CD4-positive, alpha-beta memory T cell (primary cell): ENCODE results near the gene RIPK1. TPM values are rescaled to one million over a fixed set of nuclear protein-coding genes. Genes with fewer than 3 reads are reported as not detected.

Source experiments
- CTCF ChIA-PET: fragments of 350-600 bp; sonication (Branson Sonifier 250); formaldehyde crosslinking; loops from one replicate; lab custom pipeline; 2021; ENCODE audit warnings: inconsistent platforms; ENCODE audit not compliant: partially characterized antibody; lab: Charles Lee
- POLR2A ChIA-PET: fragments of 350-600 bp; sonication (Branson Sonifier 250); formaldehyde crosslinking; loops from one replicate; lab custom pipeline; 2021; ENCODE audit not compliant: partially characterized antibody; lab: Charles Lee
- DNase-seq, 5 donors: peaks; one replicate each; pipeline versions ENCODE4 v3.0.0 to v3.0.0-alpha.2; 2020 to 2022; ENCODE audit warnings: mixed read lengths in 1 of 5
- H3K27ac ChIP-seq: one replicate; pipeline ENCODE4 v1.7.0; 2013; ENCODE audit warnings: low read depth, low read length
- H3K27me3 ChIP-seq: 2 replicates; pipeline ENCODE4 v1.7.0; 2013; ENCODE audit warnings: mild to moderate bottlenecking, low read length, moderate library complexity; ENCODE audit not compliant: insufficient read depth
- H3K36me3 ChIP-seq: 2 replicates; pipeline ENCODE4 v1.7.0; 2013; ENCODE audit warnings: mild to moderate bottlenecking, low read length, moderate library complexity; ENCODE audit not compliant: insufficient read depth
- H3K4me1 ChIP-seq: 2 replicates; pipeline ENCODE4 v1.7.0; 2013; ENCODE audit warnings: mild to moderate bottlenecking, low read length, moderate library complexity; ENCODE audit not compliant: insufficient read depth
- H3K4me3 ChIP-seq, 2 donors: one replicate each; pipeline ENCODE4 v1.7.0; 2013; ENCODE audit warnings: low read length in 2 of 2, mild to moderate bottlenecking in 1 of 2
- H3K9me3 ChIP-seq, 2 donors: one replicate each; pipeline ENCODE4 v1.7.0; 2013; ENCODE audit warnings: low read length in 2 of 2, control low read depth in 1 of 2; ENCODE audit not compliant: control insufficient read depth in 1 of 2
- H3K27ac Mint-ChIP-seq, 7 donors: one replicate each; pipeline ENCODE4 v1.8.0; 2020 to 2021; ENCODE audit warnings: mixed read lengths in 7 of 7, mild to moderate bottlenecking in 6 of 7, inconsistent platforms in 3 of 7, moderate library complexity in 3 of 7
- H3K27me3 Mint-ChIP-seq, 2 donors: one replicate each; pipeline ENCODE4 v1.8.0; 2020 to 2021; ENCODE audit warnings: mixed read lengths in 2 of 2
- H3K36me3 Mint-ChIP-seq, 2 donors: one replicate each; pipeline ENCODE4 v1.8.0; 2020 to 2021; ENCODE audit warnings: mixed read lengths in 2 of 2, inconsistent platforms in 1 of 2, mild to moderate bottlenecking in 1 of 2
- H3K4me1 Mint-ChIP-seq, 4 donors: one replicate each; pipeline ENCODE4 v1.8.0; 2020 to 2021; ENCODE audit warnings: mixed read lengths in 4 of 4, mild to moderate bottlenecking in 1 of 4
- H3K4me3 Mint-ChIP-seq, 8 donors: one replicate each; pipeline ENCODE4 v1.8.0; 2020 to 2021; ENCODE audit warnings: mixed read lengths in 8 of 8, mild to moderate bottlenecking in 7 of 8, moderate library complexity in 6 of 8, inconsistent platforms in 3 of 8
- H3K9me3 Mint-ChIP-seq, 8 donors: one replicate each; pipeline ENCODE4 v1.8.0; 2020 to 2021; ENCODE audit warnings: mixed read lengths in 8 of 8, mild to moderate bottlenecking in 5 of 8, inconsistent platforms in 3 of 8, moderate library complexity in 1 of 8
- intact Hi-C: fragments of 100-400 bp; cut with micrococcal nuclease; formaldehyde crosslinking; loops from one replicate; pipeline ENCODE4 v1.15.1; 2023
- polyA plus RNA-seq, 2 donors: library from polyadenylated mRNA; unstranded; fragments of 300-500 nt; fragmentation: Illumina TruSeq; gene quantifications; one replicate each; pipeline ENCODE4 v1.2.3, GENCODE V29; 2021
- total RNA-seq, 2 experiments: library from RNA; stranded (reverse); gene quantifications; one replicate each; pipeline ENCODE4 v1.2.3, GENCODE V29; 2021

Gene RIPK1
- total and polyA plus RNA-seq, 4 experiments from 2014 or later: 13.1 to 39.0 (median 34.8) TPM

DNA sequence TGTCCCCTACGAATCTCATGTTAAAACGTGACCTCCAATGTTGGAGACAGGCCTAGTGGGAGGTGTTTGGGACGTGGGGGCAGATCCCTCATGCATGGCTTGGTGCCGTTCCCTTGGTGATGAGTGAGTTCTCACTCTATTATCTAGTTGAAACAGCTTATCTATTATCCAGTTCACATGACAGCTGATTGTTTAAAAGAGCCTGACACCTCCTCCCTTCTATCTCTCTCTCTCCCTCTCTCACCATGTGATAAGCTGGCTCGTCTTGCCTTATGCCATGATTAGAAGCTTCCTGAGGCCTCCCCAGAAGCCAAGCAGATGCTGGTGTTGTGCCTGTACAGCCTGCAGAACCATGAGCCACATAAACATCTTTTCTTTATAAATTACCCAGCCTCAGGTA lies 32.9 kb upstream of the RIPK1 start:
- H3K4me3 Mint-ChIP-seq: no peak overlapping the region
- Histone ChIP-seq H3K36me3 (no peaks in the 10 kb centered on the region), H3K4me1 (no peaks in the 10 kb centered on the region), H3K27ac (no peak overlapping the region), H3K9me3 (no peaks in the 10 kb centered on the region), H3K4me3 (no peak overlapping the region), H3K27me3 (no peaks in the 10 kb centered on the region)
- H3K27me3 Mint-ChIP-seq: peaks cover 0 to 2% of the 10 kb centered on the region in 2 donors
- ChIA-PET POLR2A (interaction anchor here (0.6 kb wide), 1 partner anchor 36 kb away, joined by 3 read pairs; no protein-coding TSS in a partner anchor), CTCF (interaction anchor here (2.1 kb wide), 1 partner anchor 9 kb away, joined by 11 read pairs; no protein-coding TSS in a partner anchor)
- no peaks in the 10 kb centered on the region for H3K4me1 Mint-ChIP-seq
- H3K36me3 Mint-ChIP-seq: no peaks in the 10 kb centered on the region
- DNase-seq: no peak
- peaks cover 0 to 3% (median 0%) of the 10 kb centered on the region in 8 donors for H3K9me3 Mint-ChIP-seq
- H3K27ac Mint-ChIP-seq: no peak overlapping the region
- intact Hi-C loops: no loop called here

DNA sequence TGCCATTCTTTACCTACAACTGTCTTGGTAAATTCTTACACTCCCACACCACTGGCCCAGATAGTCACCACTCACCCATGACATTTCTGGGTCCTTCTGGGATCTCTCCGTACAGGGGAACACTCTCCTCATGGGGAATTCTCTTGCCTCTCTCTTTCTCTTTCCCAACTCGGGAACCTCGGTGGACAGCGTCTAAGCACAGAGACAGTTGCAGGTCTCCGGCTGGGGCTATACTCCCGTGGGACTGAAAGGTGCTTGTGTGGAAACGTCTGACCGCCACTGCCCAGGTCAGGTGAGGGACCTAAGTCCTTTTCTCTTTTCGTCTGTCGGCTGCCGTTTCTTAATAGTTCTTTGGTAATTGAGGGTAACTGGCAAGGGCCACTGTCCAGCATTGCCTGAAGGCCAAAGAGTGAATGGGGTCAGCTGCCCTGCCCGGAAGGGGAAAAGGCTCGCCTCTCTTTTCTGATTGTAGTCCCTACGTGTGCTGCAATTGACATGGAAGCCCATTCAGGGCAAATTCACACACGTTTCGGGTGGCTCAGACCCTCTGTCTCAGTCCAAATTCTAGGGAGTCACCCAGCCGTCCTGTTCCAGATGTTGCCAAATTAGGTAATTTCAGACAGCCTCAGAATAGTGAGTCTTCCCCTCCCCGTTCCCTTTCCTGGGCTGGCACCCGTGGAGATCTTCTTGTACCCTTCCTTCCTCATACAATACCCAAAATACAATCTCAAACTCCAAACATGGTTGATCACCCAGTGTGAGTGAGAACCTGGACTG lies 31.2 kb upstream of the RIPK1 start:
- POLR2A ChIA-PET: no interaction called here
- H3K27me3 Mint-ChIP-seq: no peaks in the 10 kb centered on the region
- no peaks in the 10 kb centered on the region for H3K36me3 Mint-ChIP-seq
- Histone ChIP-seq H3K4me1 (no peaks in the 10 kb centered on the region), H3K4me3 (no peak overlapping the region), H3K36me3 (no peaks in the 10 kb centered on the region), H3K9me3 (no peaks in the 10 kb centered on the region), H3K27ac (no peak overlapping the region), H3K27me3 (no peaks in the 10 kb centered on the region)
- H3K9me3 Mint-ChIP-seq: peaks cover 0 to 3% (median 0%) of the 10 kb centered on the region in 8 donors
- no peak for DNase-seq
- CTCF ChIA-PET: interaction anchor here (2.1 kb wide), 1 partner anchor 10 kb away, joined by 11 read pairs; no protein-coding TSS in a partner anchor
- H3K27ac Mint-ChIP-seq: no peak overlapping the region
- no peak overlapping the region for H3K4me3 Mint-ChIP-seq
- H3K4me1 Mint-ChIP-seq: no peaks in the 10 kb centered on the region
- intact Hi-C loops: no loop called here

DNA sequence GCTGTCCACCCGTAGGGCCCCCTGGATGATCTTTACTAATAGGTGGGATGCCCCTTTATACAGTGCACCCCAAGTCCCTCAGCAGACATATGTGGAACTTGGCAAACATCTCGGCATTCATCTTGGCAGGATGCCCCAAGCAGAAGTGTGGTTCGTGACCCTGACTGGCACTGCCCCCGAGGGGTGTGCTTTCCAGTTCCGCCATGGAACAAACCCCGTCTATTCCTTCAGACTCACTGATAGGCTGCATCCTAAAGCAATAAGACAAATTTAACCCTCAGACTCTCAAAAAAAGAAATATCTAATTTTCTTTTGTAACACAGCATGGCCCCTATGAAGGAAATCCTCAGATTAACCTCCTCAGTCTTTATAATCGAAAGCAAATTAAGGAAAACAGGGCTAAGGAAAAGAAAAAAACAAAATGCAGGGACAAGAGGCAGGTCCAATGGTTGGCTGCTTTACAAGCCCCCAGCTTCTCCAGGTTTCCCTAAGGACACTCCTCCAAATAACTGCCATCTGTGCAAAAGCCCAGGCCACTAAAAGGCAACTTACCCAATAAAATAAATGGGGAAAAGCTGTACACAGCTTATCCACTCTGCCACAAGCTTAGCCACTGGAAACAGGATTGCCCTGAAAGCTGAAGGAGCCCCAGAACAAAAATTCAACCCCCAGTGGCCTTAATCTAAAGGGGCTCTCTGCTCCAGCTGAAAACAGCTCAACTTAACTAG lies 30.5 kb upstream of the RIPK1 start:
- ChIA-PET POLR2A (interaction anchor here (1.7 kb wide), 1 partner anchor 11 kb away, joined by 8 read pairs; no protein-coding TSS in a partner anchor), CTCF (interaction anchor here (0.7 to 2.3 kb wide), 5 partner anchors 10 to 190 kb away, joined by 3 to 12 read pairs (median 7); no protein-coding TSS in a partner anchor)
- no peaks in the 10 kb centered on the region for H3K4me1 Mint-ChIP-seq
- Histone ChIP-seq H3K27me3 (no peaks in the 10 kb centered on the region), H3K4me1 (no peaks in the 10 kb centered on the region), H3K27ac (no peak overlapping the region), H3K4me3 (no peak overlapping the region), H3K36me3 (no peaks in the 10 kb centered on the region), H3K9me3 (no peaks in the 10 kb centered on the region)
- no peaks in the 10 kb centered on the region for H3K36me3 Mint-ChIP-seq
- H3K27ac Mint-ChIP-seq: no peak overlapping the region
- H3K9me3 Mint-ChIP-seq: peaks cover 0 to 3% (median 0%) of the 10 kb centered on the region in 8 donors
- no peak for DNase-seq
- intact Hi-C loops: no loop called here
- no peak overlapping the region for H3K4me3 Mint-ChIP-seq
- no peaks in the 10 kb centered on the region for H3K27me3 Mint-ChIP-seq

DNA sequence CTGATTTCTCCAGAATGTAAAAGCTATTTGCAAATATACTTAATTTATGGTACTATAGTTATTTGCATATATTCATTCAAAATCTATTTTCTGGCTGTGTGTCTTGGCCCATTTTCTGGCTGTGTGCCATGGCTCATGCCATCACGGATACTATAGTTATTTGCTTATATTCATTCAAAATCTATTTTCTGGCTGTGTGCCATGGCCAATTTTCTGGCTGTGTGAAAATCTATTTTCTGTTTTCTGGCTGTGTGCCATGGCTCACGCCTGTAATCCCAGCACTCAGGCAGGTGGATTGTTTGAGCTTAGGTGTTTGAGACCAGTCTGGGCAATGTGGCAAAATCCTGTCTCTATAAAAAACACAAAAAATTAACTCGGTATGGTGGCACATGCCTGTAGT lies 28.9 kb upstream of the RIPK1 start:
- H3K27ac ChIP-seq: no peak overlapping the region
- ChIA-PET CTCF (interaction anchor here (1.1 to 2.3 kb wide), 4 partner anchors 9 to 38 kb away, joined by 4 to 12 read pairs (median 6); no protein-coding TSS in a partner anchor), POLR2A (interaction anchor here (0.9 to 1.7 kb wide), 4 partner anchors 10 to 16 kb away, joined by 3 to 8 read pairs (median 4); no protein-coding TSS in a partner anchor)
- peaks cover 0 to 3% (median 0%) of the 10 kb centered on the region in 8 donors for H3K9me3 Mint-ChIP-seq
- H3K27me3 ChIP-seq: no peaks in the 10 kb centered on the region
- no peaks in the 10 kb centered on the region for H3K36me3 ChIP-seq
- no peak overlapping the region for H3K4me3 ChIP-seq
- H3K27ac Mint-ChIP-seq: no peak overlapping the region
- H3K4me1 Mint-ChIP-seq: no peaks in the 10 kb centered on the region
- intact Hi-C loops: no loop called here
- H3K36me3 Mint-ChIP-seq: no peaks in the 10 kb centered on the region
- H3K9me3 ChIP-seq: no peaks in the 10 kb centered on the region
- DNase-seq: no peak
- H3K4me3 Mint-ChIP-seq: no peak overlapping the region
- H3K27me3 Mint-ChIP-seq: no peaks in the 10 kb centered on the region
- H3K4me1 ChIP-seq: no peaks in the 10 kb centered on the region

DNA sequence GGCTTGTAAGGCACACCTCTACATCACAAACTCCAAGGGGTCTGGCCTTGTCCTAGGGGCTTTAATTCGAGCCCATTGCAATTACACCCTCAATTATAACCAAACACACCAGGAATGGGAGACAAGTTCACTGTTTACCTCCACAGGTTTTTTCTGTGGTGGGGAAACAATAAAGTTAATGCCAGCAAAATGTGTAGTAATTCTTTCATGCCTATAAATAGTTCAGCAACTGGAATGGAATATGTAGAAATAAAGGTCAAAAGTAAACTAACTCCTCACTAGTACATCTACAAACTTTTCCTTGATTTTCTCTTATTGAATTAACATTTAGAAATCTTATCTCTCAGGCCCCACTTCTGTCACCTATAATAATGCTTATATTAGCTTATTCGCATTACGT lies 27.1 kb upstream of the RIPK1 start:
- CTCF ChIA-PET: no interaction called here
- H3K4me3 Mint-ChIP-seq: no peak overlapping the region
- no peak overlapping the region for H3K27ac ChIP-seq
- no peaks in the 10 kb centered on the region for H3K36me3 Mint-ChIP-seq
- H3K4me1 ChIP-seq: no peaks in the 10 kb centered on the region
- no peaks in the 10 kb centered on the region for H3K4me1 Mint-ChIP-seq
- H3K27ac Mint-ChIP-seq: no peak overlapping the region
- intact Hi-C loops: no loop called here
- DNase-seq: no peak
- POLR2A ChIA-PET: interaction anchor here (1.4 kb wide), 1 partner anchor 17 kb away, joined by 4 read pairs; no protein-coding TSS in a partner anchor
- no peaks in the 10 kb centered on the region for H3K9me3 Mint-ChIP-seq
- H3K9me3 ChIP-seq: no peaks in the 10 kb centered on the region
- H3K36me3 ChIP-seq: no peaks in the 10 kb centered on the region
- no peak overlapping the region for H3K4me3 ChIP-seq
- H3K27me3 Mint-ChIP-seq: no peaks in the 10 kb centered on the region
- H3K27me3 ChIP-seq: no peaks in the 10 kb centered on the region

DNA sequence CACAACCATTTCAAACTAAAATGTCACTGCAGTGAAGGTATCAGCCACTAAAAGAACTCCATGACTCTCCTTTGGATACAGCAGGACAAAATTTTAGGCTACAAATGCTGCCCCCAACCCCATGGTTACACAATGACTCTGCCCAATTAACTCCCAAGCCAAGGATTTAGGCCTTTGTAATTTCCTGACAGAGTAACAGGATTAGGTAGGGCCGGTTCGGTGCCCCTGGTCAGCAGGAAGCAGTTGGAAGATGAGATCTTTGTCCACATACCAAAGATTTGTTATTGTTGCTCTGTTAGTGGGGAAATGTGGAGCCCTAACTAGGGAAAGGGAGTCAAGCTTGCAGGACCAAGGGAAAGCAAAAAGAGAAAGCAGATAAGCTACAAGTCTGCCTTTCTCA lies 26.7 kb upstream of the RIPK1 start:
- ChIA-PET CTCF (no interaction called here), POLR2A (interaction anchor here (1.0 to 1.4 kb wide), 2 partner anchors 16 to 18 kb away, joined by 3 to 4 read pairs; no protein-coding TSS in a partner anchor)
- Histone ChIP-seq H3K9me3 (no peaks in the 10 kb centered on the region), H3K4me1 (no peaks in the 10 kb centered on the region), H3K27ac (no peak overlapping the region), H3K4me3 (no peak overlapping the region), H3K27me3 (no peaks in the 10 kb centered on the region), H3K36me3 (no peaks in the 10 kb centered on the region)
- Mint-ChIP-seq H3K27ac (no peak overlapping the region), H3K9me3 (no peaks in the 10 kb centered on the region), H3K36me3 (no peaks in the 10 kb centered on the region), H3K27me3 (no peaks in the 10 kb centered on the region), H3K4me1 (no peaks in the 10 kb centered on the region), H3K4me3 (no peak overlapping the region)
- intact Hi-C loops: no loop called here
- DNase-seq: no peak

DNA sequence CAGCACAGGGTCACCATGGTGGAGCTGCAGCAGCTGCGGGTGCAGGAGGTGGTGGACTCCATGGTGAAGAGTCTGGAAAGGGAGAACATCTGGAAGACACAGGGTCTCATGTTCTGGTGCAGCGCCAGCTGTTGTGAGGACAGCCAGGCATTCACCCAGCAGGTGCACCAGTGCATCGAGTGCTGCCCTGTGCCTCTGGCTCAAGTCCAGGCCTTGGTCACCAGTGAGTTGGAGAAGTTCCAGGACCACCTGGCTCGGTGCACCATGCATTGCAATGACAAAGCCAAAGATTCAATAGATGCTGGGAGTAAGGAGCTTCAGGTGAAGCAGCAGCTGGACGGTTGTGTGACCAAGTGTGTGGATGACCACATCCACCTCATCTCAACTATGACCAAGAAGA lies 22.9 kb upstream of the RIPK1 start:
- no peak for DNase-seq
- H3K36me3 Mint-ChIP-seq: no peaks in the 10 kb centered on the region
- intact Hi-C loops: no loop called here
- H3K9me3 Mint-ChIP-seq: no peaks in the 10 kb centered on the region
- CTCF ChIA-PET: no interaction called here
- H3K27ac Mint-ChIP-seq: no peak overlapping the region
- H3K4me3 Mint-ChIP-seq: no peak overlapping the region
- H3K27me3 Mint-ChIP-seq: no peaks in the 10 kb centered on the region
- no peaks in the 10 kb centered on the region for H3K27me3 ChIP-seq
- H3K36me3 ChIP-seq: no peaks in the 10 kb centered on the region
- no peak overlapping the region for H3K4me3 ChIP-seq
- H3K9me3 ChIP-seq: no peaks in the 10 kb centered on the region
- no peaks in the 10 kb centered on the region for H3K4me1 Mint-ChIP-seq
- H3K4me1 ChIP-seq: no peaks in the 10 kb centered on the region
- H3K27ac ChIP-seq: no peak overlapping the region
- POLR2A ChIA-PET: interaction anchor here (1.5 kb wide), 1 partner anchor 19 kb away, joined by 3 read pairs; no protein-coding TSS in a partner anchor
